Neural cell (in vitro differentiated cells): ENCODE measurements around the gene MERTK.

ENCODE experiments used
- CTCF ChIP-seq: fragments of 450-650 bp; IDR thresholded peaks from 2 replicates; pipeline ENCODE4 v1.5.1; 2014; ENCODE audit warnings: antibody characterized with exemption, mild to moderate bottlenecking, moderate library complexity; ENCODE audit not compliant: poor library complexity, severe bottlenecking
- EP300 ChIP-seq: fragments of 450-650 bp; conservative IDR thresholded peaks from 2 replicates; pipeline ENCODE4 v1.6.1; 2014; ENCODE audit warnings: antibody characterized with exemption, mild to moderate bottlenecking, moderate library complexity; ENCODE audit not compliant: poor library complexity, severe bottlenecking
- EZH2 ChIP-seq: fragments of 200-600, 300-800 bp; shearing (Covaris generic), sonication (generic); IDR thresholded peaks from 2 replicates; pipeline ENCODE4 v1.6.1; 2014; ENCODE audit warnings: antibody characterized with exemption, low read length, borderline replicate concordance, mild to moderate bottlenecking; ENCODE audit not compliant: insufficient read depth, poor library complexity, severe bottlenecking
- MXI1 ChIP-seq: fragments of 450-650 bp; conservative IDR thresholded peaks from 2 replicates; pipeline ENCODE4 v1.6.1; 2014; ENCODE audit warnings: antibody characterized with exemption, mild to moderate bottlenecking; ENCODE audit not compliant: poor library complexity, severe bottlenecking
- POLR2AphosphoS5 ChIP-seq: IDR thresholded peaks from 2 replicates; pipeline ENCODE4 v1.6.1; 2012
- RAD21 ChIP-seq: fragments of 450-650 bp; conservative IDR thresholded peaks from 2 replicates; pipeline ENCODE4 v1.6.1; 2014; ENCODE audit warnings: antibody characterized with exemption, mild to moderate bottlenecking, moderate library complexity
- SMC3 ChIP-seq: fragments of 450-650 bp; conservative IDR thresholded peaks from 2 replicates; pipeline ENCODE4 v1.6.1; 2014; ENCODE audit warnings: antibody characterized with exemption, mild to moderate bottlenecking, moderate library complexity; ENCODE audit not compliant: poor library complexity
- TAF1 ChIP-seq: IDR thresholded peaks from 2 replicates; pipeline ENCODE4 v1.6.1; 2012; ENCODE audit warnings: low read depth
- TF ChIP-seq, protein P1 (sequence below): IDR thresholded peaks from 2 replicates; pipeline ENCODE4 v1.6.1; 2012; ENCODE audit warnings: borderline replicate concordance

DNA sequence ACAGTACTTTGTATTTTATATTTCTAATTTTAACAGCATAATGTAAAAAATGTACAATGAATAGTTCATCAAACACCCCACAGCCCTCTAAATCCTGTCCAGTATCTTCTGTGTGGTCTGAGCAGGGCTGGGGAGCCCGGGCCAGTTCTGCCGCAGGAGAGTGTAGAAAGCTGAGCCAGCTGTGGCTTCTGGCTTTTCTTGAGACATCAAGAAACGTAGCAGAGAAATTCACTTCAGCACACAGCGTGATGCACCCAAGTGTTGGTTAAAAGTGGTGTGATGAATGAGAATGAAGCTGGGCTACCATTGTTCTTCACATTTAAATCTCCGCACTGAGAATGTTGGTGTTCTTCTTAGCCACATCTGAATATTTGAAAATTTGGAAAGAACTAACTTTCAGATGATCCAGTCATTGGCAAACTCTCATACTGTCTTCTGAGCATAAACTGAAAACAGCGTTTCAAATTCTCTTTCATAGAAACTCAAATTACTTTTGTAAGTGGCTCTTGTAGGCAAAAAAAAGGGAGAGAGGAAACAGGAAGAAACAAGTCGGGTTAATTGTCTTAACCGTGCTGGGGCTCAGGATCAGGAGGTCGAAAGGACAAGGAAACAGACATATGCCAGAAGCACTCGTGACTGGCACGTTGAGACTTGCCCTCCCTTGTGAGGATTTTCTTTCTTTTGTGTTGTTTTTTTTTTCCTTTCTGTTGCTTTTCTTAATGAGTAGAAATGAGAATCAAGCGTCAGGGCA, 133.2 kb downstream of the MERTK start:
- no peak for TF ChIP-seq CTCF
- TF ChIP-seq EP300: no peak
- no peak for TF ChIP-seq TAF1
- TF ChIP-seq, protein P1, sequence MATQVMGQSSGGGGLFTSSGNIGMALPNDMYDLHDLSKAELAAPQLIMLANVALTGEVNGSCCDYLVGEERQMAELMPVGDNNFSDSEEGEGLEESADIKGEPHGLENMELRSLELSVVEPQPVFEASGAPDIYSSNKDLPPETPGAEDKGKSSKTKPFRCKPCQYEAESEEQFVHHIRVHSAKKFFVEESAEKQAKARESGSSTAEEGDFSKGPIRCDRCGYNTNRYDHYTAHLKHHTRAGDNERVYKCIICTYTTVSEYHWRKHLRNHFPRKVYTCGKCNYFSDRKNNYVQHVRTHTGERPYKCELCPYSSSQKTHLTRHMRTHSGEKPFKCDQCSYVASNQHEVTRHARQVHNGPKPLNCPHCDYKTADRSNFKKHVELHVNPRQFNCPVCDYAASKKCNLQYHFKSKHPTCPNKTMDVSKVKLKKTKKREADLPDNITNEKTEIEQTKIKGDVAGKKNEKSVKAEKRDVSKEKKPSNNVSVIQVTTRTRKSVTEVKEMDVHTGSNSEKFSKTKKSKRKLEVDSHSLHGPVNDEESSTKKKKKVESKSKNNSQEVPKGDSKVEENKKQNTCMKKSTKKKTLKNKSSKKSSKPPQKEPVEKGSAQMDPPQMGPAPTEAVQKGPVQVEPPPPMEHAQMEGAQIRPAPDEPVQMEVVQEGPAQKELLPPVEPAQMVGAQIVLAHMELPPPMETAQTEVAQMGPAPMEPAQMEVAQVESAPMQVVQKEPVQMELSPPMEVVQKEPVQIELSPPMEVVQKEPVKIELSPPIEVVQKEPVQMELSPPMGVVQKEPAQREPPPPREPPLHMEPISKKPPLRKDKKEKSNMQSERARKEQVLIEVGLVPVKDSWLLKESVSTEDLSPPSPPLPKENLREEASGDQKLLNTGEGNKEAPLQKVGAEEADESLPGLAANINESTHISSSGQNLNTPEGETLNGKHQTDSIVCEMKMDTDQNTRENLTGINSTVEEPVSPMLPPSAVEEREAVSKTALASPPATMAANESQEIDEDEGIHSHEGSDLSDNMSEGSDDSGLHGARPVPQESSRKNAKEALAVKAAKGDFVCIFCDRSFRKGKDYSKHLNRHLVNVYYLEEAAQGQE: no peak
- no peak for TF ChIP-seq POLR2AphosphoS5
- TF ChIP-seq EZH2: no peak
- no peak for TF ChIP-seq RAD21
- no peak for TF ChIP-seq SMC3
- no peak for TF ChIP-seq MXI1
